ENCODE measurements around the gene USP27X. TPM values are rescaled to one million over a fixed set of nuclear protein-coding genes. Genes with fewer than 3 reads are reported as not detected.

The USP27X gene
- total RNA-seq, 2 donors from 2014 or later: 1.6 to 2.7 TPM

DNA sequence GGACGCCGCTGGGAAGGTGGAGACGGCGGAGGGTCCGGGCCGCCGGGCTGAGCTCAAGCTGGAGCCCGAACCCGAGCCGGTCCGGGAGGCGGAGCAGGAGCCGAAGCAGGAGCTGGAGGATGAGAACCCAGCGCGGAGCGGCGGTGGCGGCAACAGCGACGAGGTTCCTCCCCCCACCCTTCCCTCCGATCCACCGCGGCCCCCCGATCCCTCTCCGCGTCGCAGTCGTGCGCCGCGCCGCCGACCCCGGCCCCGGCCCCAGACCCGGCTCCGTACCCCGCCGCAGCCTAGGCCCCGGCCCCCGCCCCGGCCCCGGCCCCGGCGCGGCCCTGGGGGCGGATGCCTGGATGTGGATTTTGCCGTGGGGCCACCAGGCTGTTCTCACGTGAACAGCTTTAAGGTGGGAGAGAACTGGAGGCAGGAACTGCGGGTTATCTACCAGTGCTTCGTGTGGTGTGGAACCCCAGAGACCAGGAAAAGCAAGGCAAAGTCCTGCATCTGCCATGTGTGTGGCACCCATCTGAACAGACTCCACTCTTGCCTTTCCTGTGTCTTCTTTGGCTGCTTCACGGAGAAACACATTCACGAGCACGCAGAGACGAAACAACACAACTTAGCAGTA is 483 bp downstream of the USP27X start:
- ATAC-seq: peak; percentile 8 to 21
- intact Hi-C loops (cut with DNase I): loop anchor here in 1 of 2 donors (5.0 kb wide), 1 partner anchor 38 kb away; no protein-coding TSS in a partner anchor
- DNase-seq: no peak

DNA sequence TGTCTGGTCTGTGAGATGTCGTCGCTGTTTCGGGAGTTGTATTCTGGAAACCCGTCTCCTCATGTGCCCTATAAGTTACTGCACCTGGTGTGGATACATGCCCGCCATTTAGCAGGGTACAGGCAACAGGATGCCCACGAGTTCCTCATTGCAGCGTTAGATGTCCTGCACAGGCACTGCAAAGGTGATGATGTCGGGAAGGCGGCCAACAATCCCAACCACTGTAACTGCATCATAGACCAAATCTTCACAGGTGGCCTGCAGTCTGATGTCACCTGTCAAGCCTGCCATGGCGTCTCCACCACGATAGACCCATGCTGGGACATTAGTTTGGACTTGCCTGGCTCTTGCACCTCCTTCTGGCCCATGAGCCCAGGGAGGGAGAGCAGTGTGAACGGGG is 1.4 kb downstream of the USP27X start:
- DNase-seq: no peak
- intact Hi-C loops (cut with DNase I): loop anchor here in 1 of 2 donors (5.0 kb wide), 1 partner anchor 37 kb away; no protein-coding TSS in a partner anchor
- no peak for ATAC-seq

DNA sequence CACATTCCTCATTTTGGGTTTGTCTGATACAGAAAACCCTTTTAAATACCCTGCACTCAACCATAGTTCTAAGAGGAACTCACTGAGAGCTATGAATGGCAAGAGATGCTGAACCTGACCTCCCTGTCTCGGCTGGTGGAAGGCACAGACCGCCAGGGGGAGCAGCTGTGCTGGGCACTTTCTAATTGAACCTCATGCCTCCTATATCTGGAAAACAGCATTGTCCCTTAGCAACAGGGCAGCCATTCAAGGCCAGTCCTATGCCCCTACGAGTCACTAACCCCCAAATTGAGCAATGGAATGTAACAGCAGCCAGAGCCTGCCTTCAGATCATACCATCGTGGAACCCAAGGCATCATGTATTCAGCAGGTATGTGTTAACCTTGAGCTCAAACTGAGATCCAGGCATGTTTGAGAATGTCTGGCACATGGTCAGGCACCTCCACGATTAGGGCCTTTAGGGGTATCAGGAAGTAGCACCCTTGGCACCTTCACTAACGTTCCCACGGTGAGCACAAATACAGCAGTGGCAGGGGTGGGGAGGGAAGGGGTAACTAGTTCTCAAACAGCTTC is 5.1 kb downstream of the USP27X start:
- peak; percentile 29 to 37 for ATAC-seq
- intact Hi-C loops (cut with DNase I): loop anchor here in 1 of 2 donors (5.0 kb wide), 1 partner anchor 33 kb away; no protein-coding TSS in a partner anchor
- DNase-seq: peak; percentile 53

DNA sequence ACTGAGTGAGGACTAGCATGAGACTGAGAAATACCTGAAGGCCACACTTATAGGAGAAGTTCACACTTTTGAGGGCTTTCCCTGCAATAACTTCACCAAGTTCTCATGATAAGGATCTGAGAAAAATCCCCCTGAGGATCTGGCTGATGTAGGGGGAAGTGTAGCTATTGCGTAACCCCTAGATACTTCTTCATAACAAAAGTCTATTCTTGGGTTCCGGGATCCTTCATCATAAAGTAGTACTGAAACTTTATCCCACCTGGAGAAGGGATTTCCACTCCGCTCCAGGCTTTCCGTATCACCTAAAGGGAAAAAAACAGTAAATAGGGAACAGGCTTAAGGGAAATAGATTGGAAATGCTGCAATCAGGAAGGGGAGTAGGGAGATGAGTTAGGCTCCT is 13.3 kb downstream of the USP27X start:
- intact Hi-C loops (cut with DNase I): no loop called here
- DNase-seq (no peak), ATAC-seq (no peak)

DNA sequence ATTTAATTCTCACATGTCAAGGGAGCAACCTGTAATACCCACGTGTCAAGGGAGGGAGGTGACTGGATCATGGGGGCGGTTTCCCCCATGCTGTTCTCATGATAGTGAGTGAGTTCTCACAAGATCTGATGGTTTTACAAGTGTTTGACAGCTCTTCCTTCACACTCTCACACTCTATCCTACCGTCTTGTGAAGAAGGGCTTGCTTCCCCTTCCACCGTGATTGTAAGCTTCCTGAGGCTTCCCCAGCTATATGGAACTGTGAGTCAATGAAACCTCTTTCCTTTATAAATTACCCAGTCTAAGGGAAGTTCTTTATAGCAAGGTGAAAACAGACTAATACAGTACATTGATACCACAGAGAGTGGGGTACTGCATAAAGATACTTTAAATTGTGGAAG is 17.7 kb downstream of the USP27X start:
- intact Hi-C loops (cut with DNase I): no loop called here
- ATAC-seq (no peak), DNase-seq (no peak)

DNA sequence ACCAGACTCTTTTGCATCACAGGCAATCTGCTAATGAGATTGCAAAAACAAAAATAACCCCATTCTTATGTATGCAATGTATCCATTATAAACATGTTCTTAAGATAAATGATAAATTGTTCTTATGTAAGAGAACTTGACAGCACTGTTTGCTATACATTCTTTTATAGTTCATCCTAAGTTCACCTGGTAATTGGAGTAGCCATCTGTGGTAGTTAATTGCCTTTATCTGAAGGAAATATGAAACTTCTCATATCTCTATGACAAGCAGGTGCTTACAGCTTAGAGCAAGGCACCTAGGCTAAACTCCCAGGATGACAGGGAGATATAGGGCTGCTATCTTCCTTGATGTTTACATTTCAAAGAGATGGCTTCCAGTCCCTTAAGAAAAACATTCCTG is 21.8 kb downstream of the USP27X start:
- DNase-seq: no peak
- intact Hi-C loops (cut with DNase I): no loop called here

DNA sequence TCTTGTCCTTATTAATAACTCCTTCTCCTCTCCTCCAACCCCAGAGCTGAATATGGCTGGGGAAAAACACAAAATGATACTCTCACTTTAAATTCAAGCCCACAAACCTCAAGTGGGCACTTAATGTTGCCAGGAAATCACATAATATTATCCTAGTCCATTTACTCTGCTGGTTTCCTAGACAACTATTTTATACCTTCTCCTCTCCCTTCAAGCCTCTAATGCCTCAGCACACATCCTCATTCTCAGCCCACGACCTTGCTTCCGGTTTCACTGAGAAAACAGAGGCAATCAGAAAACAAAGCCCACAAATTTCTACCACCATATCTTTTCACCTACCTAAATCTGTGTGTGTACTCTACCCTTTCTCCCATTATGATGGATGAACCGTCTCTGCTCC is 31.1 kb downstream of the USP27X start:
- DNase-seq: no peak
- intact Hi-C loops (cut with DNase I): loop anchor here in 1 of 2 donors (5.0 kb wide), 1 partner anchor 292 kb away; the partner anchor contains the start of genes AKAP4 and CCNB3
- no peak for ATAC-seq

More for the DNA sequence above, 21.8 kb downstream of the USP27X start:
- no peak for ATAC-seq

DNA sequence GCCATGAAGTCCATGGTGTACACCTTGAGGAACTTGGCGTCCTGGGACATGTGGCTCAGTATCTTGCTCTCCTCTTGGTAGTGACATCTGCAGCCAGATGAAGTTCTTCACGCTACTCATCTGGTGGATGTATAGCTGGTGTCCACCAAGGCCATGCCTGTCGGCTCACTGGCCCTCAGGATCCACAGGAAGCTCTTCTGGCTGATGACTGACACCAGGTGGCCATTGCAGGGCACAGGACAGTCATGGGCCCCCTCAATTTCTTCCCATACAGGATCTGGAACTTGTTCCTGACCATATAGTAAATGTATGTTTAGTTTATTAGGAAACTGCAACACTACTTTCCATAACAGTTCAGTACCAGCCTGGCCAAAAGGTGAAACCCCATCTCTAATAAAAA is 32.8 kb downstream of the USP27X start:
- DNase-seq (no peak), ATAC-seq (no peak)
- intact Hi-C loops (cut with DNase I): loop anchor here in 1 of 2 donors (5.0 kb wide), 1 partner anchor 290 kb away; the partner anchor contains the start of genes AKAP4 and CCNB3

DNA sequence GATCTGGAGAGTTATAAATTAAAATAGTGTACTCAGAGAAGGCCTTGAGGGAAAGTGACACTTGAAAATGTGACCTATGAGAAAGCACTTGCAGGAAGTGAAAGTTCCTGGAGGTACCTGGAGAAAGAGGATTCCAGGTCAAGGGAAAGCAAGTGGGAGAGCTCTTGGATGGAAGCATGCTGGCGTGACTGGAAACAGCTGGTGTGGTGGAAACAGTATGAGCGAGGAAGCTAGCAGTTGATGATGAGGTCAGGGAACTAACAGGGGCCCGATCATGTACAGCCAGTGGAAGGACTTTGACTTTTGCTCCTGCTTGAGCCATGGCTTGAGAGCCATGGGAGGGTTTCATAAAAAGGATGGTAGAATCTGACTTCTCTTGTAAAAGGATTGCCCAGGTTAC is 33.6 kb downstream of the USP27X start:
- DNase-seq: no peak
- intact Hi-C loops (cut with DNase I): loop anchor here in 1 of 2 donors (5.0 kb wide), 1 partner anchor 289 kb away; the partner anchor contains the start of genes AKAP4 and CCNB3
- no peak for ATAC-seq

DNA sequence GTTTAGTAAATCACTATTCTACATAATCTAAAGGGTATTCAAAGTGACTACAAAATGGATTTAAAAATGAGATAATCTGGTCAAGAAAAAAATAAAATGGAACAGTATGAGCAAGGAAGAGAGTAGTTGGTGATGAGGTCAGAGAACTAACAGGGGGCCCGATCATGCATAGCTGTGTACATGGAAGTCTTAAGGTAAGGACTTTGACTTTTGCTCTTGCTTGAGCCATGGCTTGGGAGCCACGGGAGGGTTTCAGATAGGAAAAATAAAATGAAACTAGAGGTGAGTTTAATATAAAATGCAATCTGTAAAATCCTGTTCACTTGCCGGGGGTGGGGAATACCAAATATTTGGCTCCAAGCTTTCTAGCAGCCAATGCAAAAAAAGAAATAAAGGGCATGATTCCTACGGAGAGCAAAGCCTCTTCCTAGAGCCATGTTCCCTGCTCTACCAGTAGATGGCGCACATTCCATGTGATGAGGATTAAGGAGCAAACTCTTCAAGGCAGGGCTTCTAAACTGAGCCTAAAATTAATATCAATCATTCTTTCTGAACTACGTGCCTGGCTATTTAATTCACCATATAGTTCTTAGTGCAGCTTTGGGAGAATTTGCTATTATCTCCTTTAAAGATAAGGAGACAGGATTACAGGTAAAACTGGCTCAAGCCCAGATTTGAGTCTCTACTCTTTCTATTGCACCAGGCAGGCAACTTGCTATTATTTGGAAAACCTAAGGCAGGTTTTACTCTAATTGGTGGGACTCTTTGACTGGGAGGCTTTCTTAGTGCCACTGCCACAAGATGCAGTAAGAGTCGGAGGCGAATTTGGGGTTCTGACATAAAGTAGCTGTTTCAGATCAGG is 36.3 kb downstream of the USP27X start:
- peak; percentile 64 to 70 for ATAC-seq
- intact Hi-C loops (cut with DNase I): loop anchor here in 1 of 2 donors (5.0 kb wide), 3 partner anchors 33 to 667 kb away; no protein-coding TSS in a partner anchor
- DNase-seq: peak; percentile 26

DNA sequence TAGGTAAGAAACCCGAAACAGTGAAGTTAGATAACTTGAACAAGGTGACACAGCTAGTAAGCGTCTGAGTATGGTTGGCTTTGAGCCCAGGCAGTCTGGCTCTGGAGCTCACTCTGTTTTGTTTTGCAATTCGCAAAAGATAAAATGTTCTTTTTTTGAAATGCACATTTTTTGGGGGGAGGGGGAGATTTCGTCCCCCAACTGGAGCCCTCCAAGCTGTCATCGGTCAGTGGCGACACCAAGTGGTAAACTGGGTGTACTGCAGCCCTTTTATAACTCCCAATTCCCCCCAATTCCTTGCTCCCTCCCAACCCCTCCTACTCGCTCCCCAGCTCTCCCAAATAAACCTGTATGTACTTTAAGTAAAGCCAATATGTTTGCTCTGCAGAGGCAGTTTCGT is 40.3 kb downstream of the USP27X start:
- intact Hi-C loops (cut with DNase I): loop anchor here in 1 of 2 donors (5.0 kb wide), 3 partner anchors 37 to 663 kb away; no protein-coding TSS in a partner anchor
- ATAC-seq (no peak), DNase-seq (peak; percentile 54)

DNA sequence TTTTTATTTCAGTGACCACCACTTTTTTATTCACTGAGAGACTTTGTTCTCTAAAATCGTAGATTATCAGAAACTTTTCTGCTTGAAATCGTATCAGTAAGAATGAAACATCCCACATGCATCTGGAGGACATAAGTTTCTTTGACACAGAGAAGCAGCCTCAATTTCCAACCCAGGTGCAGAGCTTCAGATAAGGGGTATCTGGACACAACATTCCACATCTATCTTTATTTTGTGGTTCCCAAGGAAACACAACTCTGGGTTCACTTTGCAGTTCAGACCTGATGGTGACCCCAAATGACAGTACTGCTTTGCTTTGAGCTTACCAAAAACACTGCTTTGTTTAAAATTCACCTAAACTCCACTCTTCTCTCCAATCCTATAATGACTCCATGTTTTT is 41.8 kb downstream of the USP27X start:
- ATAC-seq (no peak), DNase-seq (no peak)
- intact Hi-C loops (cut with DNase I): no loop called here

DNA sequence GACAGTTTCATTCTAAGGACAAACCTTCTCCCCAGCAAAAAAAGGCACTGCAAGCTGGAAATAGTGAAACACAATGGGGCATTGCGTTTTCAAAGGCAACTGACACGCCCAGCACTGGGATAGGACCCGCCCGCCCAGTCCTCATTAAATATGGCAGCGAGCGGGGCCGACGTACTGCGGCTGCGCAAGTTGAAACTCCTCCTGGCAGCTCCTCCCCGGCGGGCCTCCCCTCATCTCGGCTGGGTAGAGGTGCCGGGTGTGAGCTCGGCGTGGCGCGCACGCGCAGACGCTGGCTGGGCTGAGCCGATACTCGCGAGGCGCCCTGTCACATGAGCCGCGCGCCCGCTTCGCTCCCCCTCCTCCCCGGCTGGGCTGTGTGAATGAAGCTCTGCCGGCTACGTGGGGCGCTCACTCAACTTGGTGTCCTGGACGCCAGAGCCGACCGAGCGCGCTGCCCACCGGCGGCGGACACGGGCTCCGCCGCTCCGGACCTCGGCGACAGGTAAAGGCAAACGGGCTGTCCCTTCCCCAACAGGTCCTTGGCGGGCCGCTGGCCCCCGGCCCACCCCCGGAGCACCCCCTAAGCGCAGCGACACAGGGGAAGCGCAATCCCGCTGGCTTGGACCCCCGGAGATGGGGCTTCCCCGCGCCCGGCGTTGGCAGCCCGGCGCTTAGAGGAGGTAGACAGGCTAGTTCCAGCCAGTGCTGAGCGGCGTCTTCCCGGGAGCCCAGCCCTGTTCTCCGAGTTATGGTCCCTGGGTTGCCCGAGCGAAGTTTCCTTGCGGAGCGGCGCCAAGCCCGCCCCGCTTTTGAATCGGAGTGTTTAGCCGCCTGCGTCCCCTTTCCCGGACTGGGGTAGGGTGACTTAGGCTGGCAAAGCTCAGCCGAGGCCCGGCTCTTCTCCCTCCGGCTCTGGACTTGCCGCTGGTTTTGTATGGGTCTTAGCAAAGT is 43.3 kb downstream of the USP27X start, which contains the start of gene CLCN5:
CLCN5 (plus strand) TSS at position 306 of the 951 bp plus-strand sequence. CDS start 2,703 bp downstream, outside the sequence.
- intact Hi-C loops (cut with DNase I): no loop called here

DNA sequence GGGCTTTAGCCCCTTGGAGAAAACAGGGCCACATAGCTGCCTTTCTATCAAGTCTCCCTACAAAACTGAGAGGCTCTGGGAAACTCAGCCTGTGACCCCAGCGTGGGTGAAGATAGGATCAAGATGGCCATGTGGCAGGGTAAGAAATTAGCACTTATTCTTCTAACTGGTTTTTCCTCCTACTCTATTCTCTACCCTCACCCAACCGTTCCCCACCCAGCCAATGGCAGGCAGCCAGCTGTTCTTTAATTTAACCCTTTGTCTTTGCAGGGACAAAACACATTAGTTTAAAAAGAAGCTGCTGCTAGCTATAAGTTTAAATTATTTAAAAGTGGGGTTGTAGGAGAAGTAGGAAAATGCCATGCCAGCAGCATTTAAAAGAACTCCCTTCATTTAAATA is 45.9 kb downstream of the USP27X start:
- DNase-seq (no peak), ATAC-seq (no peak)
- intact Hi-C loops (cut with DNase I): no loop called here

More for the DNA sequence above, 43.3 kb downstream of the USP27X start, which contains the start of gene CLCN5:
- peak; percentile 99 for ATAC-seq
- peak; percentile 96 for DNase-seq

DNA sequence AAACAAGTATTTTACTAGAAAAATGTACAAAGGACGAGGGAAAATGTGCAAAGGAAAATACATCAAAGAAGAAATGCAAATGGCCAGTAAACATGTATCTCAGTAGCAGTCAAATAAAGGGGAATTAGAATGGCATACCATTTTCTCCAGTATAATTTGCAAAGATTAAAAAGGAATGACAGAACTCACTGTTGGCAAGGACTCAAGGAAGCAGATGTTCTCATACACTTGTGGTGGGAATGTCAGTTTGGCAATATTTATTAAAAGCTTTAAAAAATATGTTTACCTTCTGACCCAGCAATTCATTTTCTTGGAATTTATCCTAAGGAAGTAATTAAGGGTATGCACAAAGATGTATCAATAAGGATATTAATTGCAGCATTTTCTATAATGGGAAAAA is 50.8 kb downstream of the USP27X start:
- DNase-seq (no peak), ATAC-seq (no peak)
- intact Hi-C loops (cut with DNase I): no loop called here
